Activated naive CD8-positive, alpha-beta T cell treated with anti-CD3 and anti-CD28 coated beads, Interleukin-2, amount 10 ng/mL, durations not matched to agents 7 days and 5 days (primary cell): ENCODE results near the gene MROH9. TPM values are rescaled to one million over a fixed set of nuclear protein-coding genes. Genes with fewer than 3 reads are reported as not detected.

ENCODE experiments used
- ATAC-seq: fragments of 150-1000 bp; cut with Tn5 transposase; one replicate; pipeline ENCODE4 v1.10.0; 2021; ENCODE audit warnings: low read depth, moderate library complexity
- POLR2A ChIA-PET: fragments of 350-600 bp; sonication (Branson Sonifier 250); formaldehyde crosslinking; loops from one replicate; lab custom pipeline; 2021; ENCODE audit warnings: antibody characterized with exemption; lab: Charles Lee
- DNase-seq: peaks from one replicate; pipeline ENCODE4 v3.0.0; 2021
- H3K27ac Mint-ChIP-seq: one replicate; pipeline ENCODE4 v1.8.0; 2022; ENCODE audit warnings: mild to moderate bottlenecking, mixed read lengths
- H3K27me3 Mint-ChIP-seq: one replicate; pipeline ENCODE4 v1.8.0; 2022; ENCODE audit warnings: mild to moderate bottlenecking, moderate library complexity, mixed read lengths
- H3K36me3 Mint-ChIP-seq: one replicate; pipeline ENCODE4 v1.8.0; 2021; ENCODE audit warnings: mild to moderate bottlenecking, mixed read lengths
- H3K4me1 Mint-ChIP-seq: one replicate; pipeline ENCODE4 v1.8.0; 2021; ENCODE audit warnings: mixed read lengths
- H3K4me3 Mint-ChIP-seq: one replicate; pipeline ENCODE4 v1.8.0; 2022; ENCODE audit warnings: mild to moderate bottlenecking, moderate library complexity, mixed read lengths
- H3K9me3 Mint-ChIP-seq: one replicate; pipeline ENCODE4 v1.8.0; 2021; ENCODE audit warnings: mixed read lengths
- microRNA-seq: library from miRNA; unstranded; fragments of <30 nt; microRNA quantifications from one replicate; pipeline ENCODE4 v1.2.0, GENCODE V29; 2022
- total RNA-seq, 2 experiments: library from RNA; stranded (reverse); gene quantifications; one replicate each; pipeline ENCODE4 v1.2.3, GENCODE V29; 2021

MROH9 gene
- total RNA-seq, 2 experiments from 2014 or later: not detected

DNA sequence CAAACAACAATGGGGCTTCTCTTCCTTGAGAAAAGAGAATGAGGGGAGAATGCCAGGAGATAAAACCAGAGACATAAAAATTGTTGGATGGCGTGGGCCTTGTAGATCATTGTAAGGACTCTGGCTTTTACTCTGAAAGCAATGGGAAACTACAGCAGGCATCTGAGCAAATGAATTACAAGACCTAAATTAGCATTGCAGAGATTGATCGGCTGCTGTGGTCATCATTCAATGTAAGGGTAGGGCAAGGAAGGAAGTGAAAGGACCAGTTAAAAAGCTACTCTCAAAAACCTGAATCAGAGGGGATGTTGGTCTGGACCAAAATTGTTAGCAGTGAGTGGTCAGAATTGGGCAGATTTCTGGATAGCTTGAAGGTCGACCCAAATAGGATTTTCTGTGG lies 176.8 kb downstream of the MROH9 start:
- no peak for ATAC-seq
- no peak for DNase-seq
- POLR2A ChIA-PET: no interaction called here
- Mint-ChIP-seq H3K36me3 (no peaks in the 10 kb centered on the region), H3K27ac (no peak overlapping the region), H3K4me3 (no peak overlapping the region), H3K27me3 (no peaks in the 10 kb centered on the region), H3K4me1 (no peaks in the 10 kb centered on the region), H3K9me3 (no peaks in the 10 kb centered on the region)

DNA sequence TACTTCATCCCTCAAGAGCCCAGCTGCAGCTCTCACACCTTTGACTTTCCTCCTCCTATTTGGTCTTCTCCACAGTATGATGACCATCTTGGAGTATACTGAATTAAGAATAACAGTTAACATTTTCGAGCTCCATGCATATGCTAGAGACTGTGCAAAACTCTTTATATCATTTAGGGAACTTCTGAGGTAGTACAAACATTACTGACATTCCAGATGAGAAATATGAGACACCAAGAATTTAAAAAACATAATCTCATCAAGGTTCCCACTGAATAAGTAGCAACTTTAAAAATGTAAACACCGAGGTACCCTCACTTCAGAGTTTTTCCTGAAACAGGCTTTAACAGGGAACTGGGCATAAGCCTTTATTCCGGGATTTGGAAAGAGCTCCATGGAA lies 178.0 kb downstream of the MROH9 start:
- Mint-ChIP-seq H3K9me3 (no peaks in the 10 kb centered on the region), H3K4me3 (no peak overlapping the region), H3K36me3 (no peaks in the 10 kb centered on the region), H3K27ac (no peak overlapping the region), H3K27me3 (no peaks in the 10 kb centered on the region), H3K4me1 (no peaks in the 10 kb centered on the region)
- no peak for ATAC-seq
- POLR2A ChIA-PET: no interaction called here
- DNase-seq: no peak

Small RNAs within 50 kb of the gene (microRNA-seq; reads per million reads assigned to microRNA genes)
- not detected for gene MIR1295A
- gene MIR1295B: not detected

Other genes with a start within 250 kb of the MROH9 start
- gene FMO3, start 155.4 kb downstream of the MROH9 start, total RNA-seq: not detected
- not detected for gene FMO2, start 249.8 kb downstream of the MROH9 start, total RNA-seq